MM.1S (cell line): ENCODE measurements around the gene PIK3C2G.

Experiments
- DNase-seq: peaks from one replicate; pipeline ENCODE4 v3.0.0-alpha.2; 2015
- H2AFZ ChIP-seq: fragments of 300-600 bp; sonication (generic); 2 replicates; pipeline ENCODE4 v1.6.0; 2016; ENCODE audit warnings: antibody characterized with exemption, low read length
- H3F3A ChIP-seq: fragments of 300-600 bp; sonication (generic); 2 replicates; pipeline ENCODE4 v1.6.1; 2016; ENCODE audit warnings: mild to moderate bottlenecking, antibody characterized with exemption, low read length, moderate library complexity, mixed read lengths; ENCODE audit not compliant: insufficient read depth
- H3K27ac ChIP-seq: fragments of 300-600 bp; sonication (generic); 2 replicates; pipeline ENCODE4 v1.5.1; 2016; ENCODE audit warnings: mild to moderate bottlenecking, low read length
- H3K27me3 ChIP-seq: fragments of 300-600 bp; sonication (generic); replicated peaks from 2 replicates; pipeline ENCODE4 v1.6.0; 2016; ENCODE audit warnings: low read length; ENCODE audit not compliant: insufficient read depth
- H3K36me3 ChIP-seq: fragments of 300-600 bp; sonication (generic); replicated peaks from 2 replicates; pipeline ENCODE4 v1.6.1; 2016; ENCODE audit warnings: mild to moderate bottlenecking, low read length, mixed read lengths; ENCODE audit not compliant: insufficient read depth
- H3K4me1 ChIP-seq: fragments of 300-600 bp; sonication (generic); 2 replicates; pipeline ENCODE4 v1.6.1; 2016; ENCODE audit warnings: low read length, mixed read lengths
- H3K4me2 ChIP-seq: fragments of 300-600 bp; sonication (generic); 2 replicates; pipeline ENCODE4 v1.6.0; 2016; ENCODE audit warnings: low read depth, low read length
- H3K4me3 ChIP-seq: fragments of 300-600 bp; sonication (generic); 2 replicates; pipeline ENCODE4 v1.5.1; 2016; ENCODE audit warnings: low read length, mixed read lengths
- H3K79me2 ChIP-seq: fragments of 300-600 bp; sonication (generic); 2 replicates; pipeline ENCODE4 v1.6.1; 2016; ENCODE audit warnings: mixed run types, low read length, mixed read lengths
- H3K9ac ChIP-seq: fragments of 300-600 bp; sonication (generic); 2 replicates; pipeline ENCODE4 v1.6.1; 2016; ENCODE audit warnings: low read length, mixed read lengths
- H3K9me2 ChIP-seq: fragments of 300-600 bp; sonication (generic); replicated peaks from 2 replicates; pipeline ENCODE4 v1.6.1; 2016; ENCODE audit warnings: mild to moderate bottlenecking, low read length, mixed read lengths; ENCODE audit not compliant: insufficient read depth
- H3K9me3 ChIP-seq: fragments of 300-600 bp; sonication (generic); replicated peaks from 2 replicates; pipeline ENCODE4 v1.6.1; 2016; ENCODE audit warnings: mild to moderate bottlenecking, low read length, mixed read lengths; ENCODE audit not compliant: insufficient read depth
- H4K20me1 ChIP-seq: fragments of 300-600 bp; sonication (generic); 2 replicates; pipeline ENCODE4 v1.6.1; 2016; ENCODE audit warnings: mild to moderate bottlenecking, low read length, moderate library complexity, mixed read lengths; ENCODE audit not compliant: insufficient read depth
- CTCF ChIP-seq: fragments of 300-600 bp; sonication (generic); IDR thresholded peaks from 2 replicates; pipeline ENCODE4 v1.5.1; 2016; ENCODE audit warnings: antibody characterized with exemption, low read length, mixed read lengths
- EZH2 ChIP-seq: fragments of 300-600 bp; sonication (generic); optimal IDR thresholded peaks from 2 replicates; pipeline ENCODE3; 2017; ENCODE audit warnings: low read depth, mild to moderate bottlenecking, antibody characterized with exemption, low read length, mixed read lengths
- EZH2phosphoT487 ChIP-seq: fragments of 300-600 bp; sonication (generic); IDR thresholded peaks from 2 replicates; pipeline ENCODE4 v1.6.1; 2018; ENCODE audit warnings: antibody characterized with exemption, low read length

The PIK3C2G gene

GRCh38 chr12:18224745-18225144, 36.6 kb upstream of the PIK3C2G start:
- H3K36me3 ChIP-seq, result no peaks in the 10 kb centered on the region
- no peaks in the 10 kb centered on the region for H3K9me3 ChIP-seq
- 0 out of 2 replicates have a peak, but pooled peaks cover 6% of the 10 kb centered on the region for H3K4me1 ChIP-seq
- H4K20me1 ChIP-seq, result no peaks in the 10 kb centered on the region
- no peak overlapping the region for H3K4me3 ChIP-seq
- H3K27me3 ChIP-seq, result no peaks in the 10 kb centered on the region
- peak; percentile 36 for DNase-seq
- TF ChIP-seq CTCF (peak; percentile 35), EZH2 (no peak)
- no peaks in the 10 kb centered on the region for H3K9me2 ChIP-seq
- no peak overlapping the region for H2AFZ ChIP-seq
- no peak overlapping the region for H3K27ac ChIP-seq
- no peaks in the 10 kb centered on the region for H3K79me2 ChIP-seq
- H3F3A ChIP-seq, result no peaks in the 10 kb centered on the region
- H3K9ac ChIP-seq, result no peak overlapping the region
- no peak overlapping the region for H3K4me2 ChIP-seq

GRCh38 chr12:18239526-18239925, 21.8 kb upstream of the PIK3C2G start:
- Histone ChIP-seq H3K27me3 (no peaks in the 10 kb centered on the region), H3F3A (no peaks in the 10 kb centered on the region), H3K9me3 (no peaks in the 10 kb centered on the region), H4K20me1 (no peaks in the 10 kb centered on the region), H2AFZ (no peak overlapping the region), H3K4me1 (no peaks in the 10 kb centered on the region), H3K9ac (no peak overlapping the region), H3K36me3 (no peaks in the 10 kb centered on the region), H3K79me2 (no peaks in the 10 kb centered on the region), H3K4me2 (no peak overlapping the region), H3K9me2 (no peaks in the 10 kb centered on the region), H3K27ac (no peak overlapping the region), H3K4me3 (no peak overlapping the region)
- no peak for DNase-seq
- no peak for TF ChIP-seq CTCF
- TF ChIP-seq EZH2phosphoT487, result no peak
- no peak for TF ChIP-seq EZH2

- no peaks in the 10 kb centered on the region for H3K4me1 ChIP-seq
- no peak overlapping the region for H2AFZ ChIP-seq
- H3K9me2 ChIP-seq, result no peaks in the 10 kb centered on the region
- H3K27ac ChIP-seq, result no peak overlapping the region
- no peak overlapping the region for H3K9ac ChIP-seq
- H3K27me3 ChIP-seq, result no peaks in the 10 kb centered on the region
- H4K20me1 ChIP-seq, result no peaks in the 10 kb centered on the region
- H3K4me3 ChIP-seq, result no peak overlapping the region
- H3F3A ChIP-seq, result no peaks in the 10 kb centered on the region
- no peaks in the 10 kb centered on the region for H3K9me3 ChIP-seq
- DNase-seq, result no peak
- H3K4me2 ChIP-seq, result no peak overlapping the region
- H3K79me2 ChIP-seq, result no peaks in the 10 kb centered on the region
- H3K36me3 ChIP-seq, result no peaks in the 10 kb centered on the region
- TF ChIP-seq EZH2, result no peak
- no peak for TF ChIP-seq CTCF
- no peak for TF ChIP-seq EZH2phosphoT487
These were observed 18.8 kb upstream of the PIK3C2G start for GRCh38 chr12:18242380-18243089.
